Measurements from ENCODE around the gene BST2. TPM values are rescaled to one million over a fixed set of nuclear protein-coding genes. Genes with fewer than 3 reads are reported as not detected.

BST2 gene
- total RNA-seq, 1 donor from 2014 or later = 133 TPM

DNA sequence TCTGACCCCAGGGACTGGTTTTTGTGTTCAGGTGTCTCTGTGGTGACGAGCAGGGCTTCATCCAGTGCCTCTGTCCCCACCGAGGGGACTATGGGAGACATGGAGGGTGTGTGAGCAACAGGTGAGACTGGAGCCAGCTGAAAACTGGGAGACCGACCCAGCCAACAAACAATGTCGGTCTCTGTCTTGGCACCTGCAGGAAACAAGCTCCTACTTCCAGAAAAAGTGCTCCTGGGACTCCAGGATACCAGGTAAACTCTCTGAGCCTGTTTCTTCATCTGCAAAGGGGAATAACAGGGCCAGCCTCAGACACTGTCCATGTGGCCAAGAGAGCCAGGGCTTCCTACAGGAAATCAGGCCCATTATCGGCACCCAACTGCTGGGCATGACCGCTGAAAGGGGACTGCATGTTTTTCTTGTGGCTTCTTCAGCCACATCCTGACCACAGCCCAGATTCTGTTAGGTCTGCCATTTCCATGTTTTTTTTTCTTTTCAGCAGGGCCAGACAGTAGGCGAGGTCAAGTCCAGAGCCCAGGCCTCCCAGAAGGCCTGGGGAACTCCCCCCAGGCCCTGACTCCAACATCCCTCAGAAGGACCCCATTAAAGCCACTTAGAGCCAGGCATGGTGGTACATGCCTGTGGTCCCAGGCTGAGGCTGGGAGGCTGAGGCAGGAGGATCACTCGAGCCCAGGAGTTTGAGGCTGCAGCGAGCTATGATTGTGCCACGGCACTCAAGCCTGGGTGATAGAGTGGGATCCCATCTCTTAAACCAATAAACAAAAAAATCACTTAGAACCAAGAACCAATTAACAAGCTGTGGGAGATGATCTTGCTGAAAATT, 836 bp upstream of the BST2 start:
- no peaks in the 10 kb centered on the region for H3K36me3 ChIP-seq
- H3K9me3 ChIP-seq = no peaks in the 10 kb centered on the region
- H3K27me3 ChIP-seq = no peaks in the 10 kb centered on the region
- DNase-seq (no peak), ATAC-seq (peak; percentile 4)
- H3K4me3 ChIP-seq = peak overlapping the region; percentile 55
- TF ChIP-seq, protein P1, sequence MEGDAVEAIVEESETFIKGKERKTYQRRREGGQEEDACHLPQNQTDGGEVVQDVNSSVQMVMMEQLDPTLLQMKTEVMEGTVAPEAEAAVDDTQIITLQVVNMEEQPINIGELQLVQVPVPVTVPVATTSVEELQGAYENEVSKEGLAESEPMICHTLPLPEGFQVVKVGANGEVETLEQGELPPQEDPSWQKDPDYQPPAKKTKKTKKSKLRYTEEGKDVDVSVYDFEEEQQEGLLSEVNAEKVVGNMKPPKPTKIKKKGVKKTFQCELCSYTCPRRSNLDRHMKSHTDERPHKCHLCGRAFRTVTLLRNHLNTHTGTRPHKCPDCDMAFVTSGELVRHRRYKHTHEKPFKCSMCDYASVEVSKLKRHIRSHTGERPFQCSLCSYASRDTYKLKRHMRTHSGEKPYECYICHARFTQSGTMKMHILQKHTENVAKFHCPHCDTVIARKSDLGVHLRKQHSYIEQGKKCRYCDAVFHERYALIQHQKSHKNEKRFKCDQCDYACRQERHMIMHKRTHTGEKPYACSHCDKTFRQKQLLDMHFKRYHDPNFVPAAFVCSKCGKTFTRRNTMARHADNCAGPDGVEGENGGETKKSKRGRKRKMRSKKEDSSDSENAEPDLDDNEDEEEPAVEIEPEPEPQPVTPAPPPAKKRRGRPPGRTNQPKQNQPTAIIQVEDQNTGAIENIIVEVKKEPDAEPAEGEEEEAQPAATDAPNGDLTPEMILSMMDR (IDR thresholded peaks at IDR 0.05) = no peak
- H3K4me1 ChIP-seq = peaks cover 17% of the 10 kb centered on the region
- peak overlapping the region; percentile 76 for H3K27ac ChIP-seq
- intact Hi-C loops (cut with DNase I) = no loop called here

DNA sequence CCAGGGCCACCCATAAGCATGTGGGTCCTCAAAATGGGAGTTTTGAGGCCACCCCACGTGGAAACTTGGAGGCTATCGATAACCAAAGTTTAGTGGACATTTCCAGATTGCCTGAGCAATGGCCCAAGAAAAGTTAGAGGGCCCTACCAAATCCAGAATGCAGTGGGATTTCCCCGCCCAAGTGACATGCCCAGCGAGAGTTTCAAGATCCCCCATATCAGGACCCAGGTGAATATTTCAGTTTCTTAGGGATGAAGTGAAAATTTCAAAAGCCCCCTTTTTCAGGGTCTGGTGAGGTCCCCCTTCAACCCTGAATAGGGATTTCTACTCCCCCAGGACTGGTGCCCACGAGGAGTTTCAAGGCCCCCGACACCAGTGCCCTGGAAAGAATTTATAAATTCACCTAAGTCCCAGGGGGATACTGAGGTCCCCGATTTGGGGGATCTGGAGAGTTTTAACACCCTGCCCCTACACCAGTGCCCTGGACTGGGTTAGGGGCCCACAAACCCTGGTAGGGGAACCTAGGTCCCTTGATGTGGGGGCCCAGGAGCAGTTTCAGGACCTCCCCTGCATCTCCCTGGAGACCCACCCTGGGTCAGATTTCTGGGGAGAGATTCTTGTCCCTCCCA, 695 bp downstream of the BST2 start:
- no peak for DNase-seq
- Histone ChIP-seq H3K36me3 (no peaks in the 10 kb centered on the region), H3K27ac (peak overlapping the region; percentile 76), H3K9me3 (no peaks in the 10 kb centered on the region), H3K4me3 (peak overlapping the region; percentile 55), H3K4me1 (peaks cover 17% of the 10 kb centered on the region), H3K27me3 (no peaks in the 10 kb centered on the region)
- no peak for ATAC-seq
- intact Hi-C loops (cut with DNase I) = no loop called here
- TF ChIP-seq, protein P1 (IDR thresholded peaks at IDR 0.05) = no peak

DNA sequence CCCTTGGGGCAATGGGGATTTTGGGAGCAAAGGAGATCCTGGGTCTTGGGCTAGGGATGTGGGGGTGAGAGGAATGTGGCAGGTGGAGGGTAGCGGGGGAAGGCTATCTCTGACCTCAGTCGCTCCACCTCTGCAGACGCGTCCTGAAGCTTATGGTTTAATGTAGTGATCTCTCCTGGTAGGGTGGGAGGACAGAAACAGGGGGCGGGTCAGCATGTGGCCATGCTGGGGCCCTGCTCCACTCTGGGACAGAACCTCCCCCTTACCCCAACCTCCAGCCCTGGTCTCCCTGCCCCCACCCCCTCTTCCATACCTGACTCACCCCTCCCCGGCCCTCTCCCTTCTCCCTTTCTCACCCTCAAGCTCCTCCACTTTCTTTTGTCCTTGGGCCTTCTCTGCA, 1.4 kb downstream of the BST2 start:
- ATAC-seq (no peak), DNase-seq (no peak)
- Histone ChIP-seq H3K9me3 (no peaks in the 10 kb centered on the region), H3K4me3 (peak overlapping the region; percentile 55), H3K27me3 (no peaks in the 10 kb centered on the region), H3K4me1 (peaks cover 17% of the 10 kb centered on the region), H3K36me3 (no peaks in the 10 kb centered on the region), H3K27ac (no peak overlapping the region)
- intact Hi-C loops (cut with DNase I) = no loop called here
- TF ChIP-seq, protein P1 (IDR thresholded peaks at IDR 0.05) = no peak

DNA sequence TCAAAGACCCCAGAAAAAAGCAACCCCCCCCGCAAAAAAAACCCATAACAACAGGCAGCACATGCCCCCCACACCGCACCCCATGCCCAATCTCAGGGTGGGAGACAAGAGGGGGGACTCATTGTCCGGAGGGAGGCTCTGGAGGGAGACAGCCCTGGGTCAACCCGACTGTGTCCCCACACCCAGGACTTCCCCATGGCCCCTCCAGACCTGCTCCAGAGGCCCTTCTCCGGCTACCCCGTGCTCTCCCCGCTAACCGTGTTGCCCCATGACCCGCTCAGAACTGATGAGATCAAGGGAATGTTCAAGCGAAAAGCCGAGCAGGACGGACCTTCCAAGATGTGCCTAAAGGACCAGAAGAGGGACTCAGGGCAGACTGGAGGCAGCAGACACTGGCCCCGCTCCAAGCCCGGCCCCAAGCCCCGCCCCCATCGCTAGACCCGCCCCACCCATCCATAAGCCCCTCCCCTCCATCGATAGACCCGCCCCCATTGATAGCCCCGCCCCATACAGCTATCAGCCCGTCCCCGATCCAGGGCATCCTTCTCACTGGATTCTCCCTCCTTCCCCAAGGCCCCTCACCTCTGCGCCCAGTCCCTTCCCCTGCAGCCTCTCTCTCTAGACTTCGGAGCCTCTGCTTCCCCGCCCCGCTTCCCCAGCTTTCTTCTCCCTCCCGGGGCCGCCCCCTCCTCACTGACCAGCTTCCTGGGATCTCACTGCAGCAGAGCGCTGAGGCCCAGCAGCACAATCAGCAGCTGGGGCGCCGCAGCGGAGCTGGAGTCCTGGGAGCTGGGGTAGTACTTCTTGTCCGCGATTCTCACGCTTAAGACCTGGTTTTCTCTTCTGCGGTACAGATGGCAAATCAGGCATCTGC, 2.2 kb downstream of the BST2 start:
- DNase-seq = no peak
- peak overlapping the region; percentile 55 for H3K4me3 ChIP-seq
- TF ChIP-seq, protein P1 (IDR thresholded peaks at IDR 0.05) = no peak
- peaks cover 17% of the 10 kb centered on the region for H3K4me1 ChIP-seq
- no peaks in the 10 kb centered on the region for H3K36me3 ChIP-seq
- H3K9me3 ChIP-seq = no peaks in the 10 kb centered on the region
- H3K27me3 ChIP-seq = no peaks in the 10 kb centered on the region
- H3K27ac ChIP-seq = no peak overlapping the region
- intact Hi-C loops (cut with DNase I) = no loop called here
- ATAC-seq = peak; percentile 70

DNA sequence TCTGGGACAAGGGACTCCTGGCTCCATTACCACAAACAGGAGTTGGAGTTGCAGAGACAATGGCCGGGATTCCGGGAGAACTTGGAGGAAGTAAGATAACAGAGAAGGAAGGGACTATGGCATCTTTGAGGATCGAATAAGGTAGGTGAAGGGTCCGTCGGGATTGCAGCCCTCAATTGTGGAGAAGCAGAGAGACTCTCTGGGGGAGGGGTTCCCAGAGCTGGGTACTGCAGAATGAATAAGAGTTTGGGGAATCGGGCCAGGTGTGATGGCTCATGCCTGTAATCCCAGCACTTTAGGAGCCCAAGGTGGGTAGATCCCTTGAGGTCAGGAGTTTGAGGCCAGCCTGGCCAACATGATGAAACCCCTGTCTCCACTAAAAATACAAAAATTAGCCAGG, 3.8 kb downstream of the BST2 start:
- no peak for ATAC-seq
- H3K4me1 ChIP-seq = peaks cover 6% of the 10 kb centered on the region
- intact Hi-C loops (cut with DNase I) = no loop called here
- H3K9me3 ChIP-seq = no peaks in the 10 kb centered on the region
- H3K36me3 ChIP-seq = no peaks in the 10 kb centered on the region
- H3K27ac ChIP-seq = no peak overlapping the region
- H3K4me3 ChIP-seq = no peak overlapping the region
- no peak for DNase-seq
- H3K27me3 ChIP-seq = no peaks in the 10 kb centered on the region
- TF ChIP-seq, protein P1 (IDR thresholded peaks at IDR 0.05) = no peak

Data from upper lobe of right lung (tissue), 1 donor.